ENCODE measurements around the gene SPRR2F.

Gene SPRR2F

GRCh38 chr1:153094426-153094825, 18.9 kb downstream of the SPRR2F start, which contains the start of gene SPRR2E:
Gene SPRR2E (minus strand): TSS chr1:153094526. CDS start chr1:153093751, 775 bp downstream.
- no peaks in the 10 kb centered on the region for H3K4me1 ChIP-seq (ENCODE audit: control insufficient read depth, insufficient read depth, low read length, poor library complexity, severe bottlenecking)
- peaks cover 5% of the 10 kb centered on the region for H3K27me3 ChIP-seq (replicated peaks; ENCODE audit: control insufficient read depth, insufficient read depth, low read length, poor library complexity, severe bottlenecking)
- no peak for DNase-seq
- no peak within 1 kb of the TSS for H3K27ac ChIP-seq (ENCODE audit: insufficient read depth, low read length, poor library complexity, severe bottlenecking)
- H3K9me3 ChIP-seq (ENCODE audit: control insufficient read depth, low read length), result no peaks in the 10 kb centered on the region
- H3K4me3 ChIP-seq (ENCODE audit: insufficient read depth, low read depth, low read length, poor library complexity, severe bottlenecking), result no peak within 1 kb of the TSS
- H3K36me3 ChIP-seq (ENCODE audit: control insufficient read depth, insufficient read depth, low read length), result no peaks in the 10 kb centered on the region

- Histone ChIP-seq H3K27ac (ENCODE audit: insufficient read depth, low read length, poor library complexity, severe bottlenecking) (no peak overlapping the region), H3K9me3 (ENCODE audit: control insufficient read depth, low read length) (no peaks in the 10 kb centered on the region), H3K4me3 (ENCODE audit: insufficient read depth, low read depth, low read length, poor library complexity, severe bottlenecking) (no peak overlapping the region), H3K4me1 (ENCODE audit: control insufficient read depth, insufficient read depth, low read length, poor library complexity, severe bottlenecking) (no peaks in the 10 kb centered on the region), H3K36me3 (ENCODE audit: control insufficient read depth, insufficient read depth, low read length) (no peaks in the 10 kb centered on the region), H3K27me3 (replicated peaks; ENCODE audit: control insufficient read depth, insufficient read depth, low read length, poor library complexity, severe bottlenecking) (no peaks in the 10 kb centered on the region)
- DNase-seq, result no peak
Measured at GRCh38 chr1:153087652-153088051, 25.7 kb downstream of the SPRR2F start.

- H3K4me1 ChIP-seq (ENCODE audit: control insufficient read depth, insufficient read depth, low read length, poor library complexity, severe bottlenecking), result no peaks in the 10 kb centered on the region
- no peak overlapping the region for H3K4me3 ChIP-seq (ENCODE audit: insufficient read depth, low read depth, low read length, poor library complexity, severe bottlenecking)
- H3K27me3 ChIP-seq (replicated peaks; ENCODE audit: control insufficient read depth, insufficient read depth, low read length, poor library complexity, severe bottlenecking), result no peaks in the 10 kb centered on the region
- H3K9me3 ChIP-seq (ENCODE audit: control insufficient read depth, low read length), result no peaks in the 10 kb centered on the region
- H3K27ac ChIP-seq (ENCODE audit: insufficient read depth, low read length, poor library complexity, severe bottlenecking), result no peak overlapping the region
- no peak for DNase-seq
- no peaks in the 10 kb centered on the region for H3K36me3 ChIP-seq (ENCODE audit: control insufficient read depth, insufficient read depth, low read length)
Measured at GRCh38 chr1:153081736-153082135, 31.6 kb downstream of the SPRR2F start.

- H3K27me3 ChIP-seq (replicated peaks; ENCODE audit: control insufficient read depth, insufficient read depth, low read length, poor library complexity, severe bottlenecking), result peaks cover 2% of the 10 kb centered on the region
- H3K27ac ChIP-seq (ENCODE audit: insufficient read depth, low read length, poor library complexity, severe bottlenecking), result no peak overlapping the region
- H3K9me3 ChIP-seq (ENCODE audit: control insufficient read depth, low read length), result no peaks in the 10 kb centered on the region
- DNase-seq, result no peak
- H3K36me3 ChIP-seq (ENCODE audit: control insufficient read depth, insufficient read depth, low read length), result no peaks in the 10 kb centered on the region
- H3K4me1 ChIP-seq (ENCODE audit: control insufficient read depth, insufficient read depth, low read length, poor library complexity, severe bottlenecking), result no peaks in the 10 kb centered on the region
- no peak overlapping the region for H3K4me3 ChIP-seq (ENCODE audit: insufficient read depth, low read depth, low read length, poor library complexity, severe bottlenecking)
Measured at GRCh38 chr1:153072806-153073726, 40.2 kb downstream of the SPRR2F start.

GRCh38 chr1:153071511-153071910, 41.8 kb downstream of the SPRR2F start, which contains the start of gene SPRR2B:
Gene SPRR2B (minus strand): TSS chr1:153071611. CDS start chr1:153070839, 772 bp downstream.
- H3K9me3 ChIP-seq (ENCODE audit: control insufficient read depth, low read length), result no peaks in the 10 kb centered on the region
- no peaks in the 10 kb centered on the region for H3K4me1 ChIP-seq (ENCODE audit: control insufficient read depth, insufficient read depth, low read length, poor library complexity, severe bottlenecking)
- H3K27ac ChIP-seq (ENCODE audit: insufficient read depth, low read length, poor library complexity, severe bottlenecking), result no peak within 1 kb of the TSS
- no peak for DNase-seq
- H3K4me3 ChIP-seq (ENCODE audit: insufficient read depth, low read depth, low read length, poor library complexity, severe bottlenecking), result no peak within 1 kb of the TSS
- peaks cover 2% of the 10 kb centered on the region for H3K27me3 ChIP-seq (replicated peaks; ENCODE audit: control insufficient read depth, insufficient read depth, low read length, poor library complexity, severe bottlenecking)
- H3K36me3 ChIP-seq (ENCODE audit: control insufficient read depth, insufficient read depth, low read length), result no peaks in the 10 kb centered on the region

GRCh38 chr1:153070243-153070642, 43.1 kb downstream of the SPRR2F start:
- no peak overlapping the region for H3K27ac ChIP-seq (ENCODE audit: insufficient read depth, low read length, poor library complexity, severe bottlenecking)
- H3K4me3 ChIP-seq (ENCODE audit: insufficient read depth, low read depth, low read length, poor library complexity, severe bottlenecking), result no peak overlapping the region
- H3K4me1 ChIP-seq (ENCODE audit: control insufficient read depth, insufficient read depth, low read length, poor library complexity, severe bottlenecking), result no peaks in the 10 kb centered on the region
- H3K9me3 ChIP-seq (ENCODE audit: control insufficient read depth, low read length), result no peaks in the 10 kb centered on the region
- H3K27me3 ChIP-seq (replicated peaks; ENCODE audit: control insufficient read depth, insufficient read depth, low read length, poor library complexity, severe bottlenecking), result peaks cover 2% of the 10 kb centered on the region
- no peaks in the 10 kb centered on the region for H3K36me3 ChIP-seq (ENCODE audit: control insufficient read depth, insufficient read depth, low read length)
- DNase-seq, result no peak
